ENCODE data around the gene COX19.

DNA sequence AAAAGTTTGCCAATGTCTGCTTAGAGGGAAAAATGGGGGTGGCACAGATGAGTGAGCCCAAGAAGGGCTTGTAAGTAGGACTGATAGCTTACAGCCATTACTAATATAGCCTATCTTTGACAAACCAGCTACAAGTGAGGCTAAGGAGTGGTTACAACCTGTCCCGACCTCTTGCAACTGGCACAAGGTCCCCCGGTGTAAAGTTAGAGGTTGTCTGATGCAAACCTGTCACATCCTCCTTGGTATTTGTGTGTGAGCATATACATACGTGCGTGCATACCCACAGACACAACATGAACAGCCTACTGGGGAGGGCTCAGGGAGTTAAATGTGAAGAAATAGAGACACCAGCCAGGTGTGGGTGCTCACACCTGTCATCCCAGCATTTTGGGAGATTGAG is 35.5 kb downstream of the COX19 start:
- TF ChIP-seq, protein P1, sequence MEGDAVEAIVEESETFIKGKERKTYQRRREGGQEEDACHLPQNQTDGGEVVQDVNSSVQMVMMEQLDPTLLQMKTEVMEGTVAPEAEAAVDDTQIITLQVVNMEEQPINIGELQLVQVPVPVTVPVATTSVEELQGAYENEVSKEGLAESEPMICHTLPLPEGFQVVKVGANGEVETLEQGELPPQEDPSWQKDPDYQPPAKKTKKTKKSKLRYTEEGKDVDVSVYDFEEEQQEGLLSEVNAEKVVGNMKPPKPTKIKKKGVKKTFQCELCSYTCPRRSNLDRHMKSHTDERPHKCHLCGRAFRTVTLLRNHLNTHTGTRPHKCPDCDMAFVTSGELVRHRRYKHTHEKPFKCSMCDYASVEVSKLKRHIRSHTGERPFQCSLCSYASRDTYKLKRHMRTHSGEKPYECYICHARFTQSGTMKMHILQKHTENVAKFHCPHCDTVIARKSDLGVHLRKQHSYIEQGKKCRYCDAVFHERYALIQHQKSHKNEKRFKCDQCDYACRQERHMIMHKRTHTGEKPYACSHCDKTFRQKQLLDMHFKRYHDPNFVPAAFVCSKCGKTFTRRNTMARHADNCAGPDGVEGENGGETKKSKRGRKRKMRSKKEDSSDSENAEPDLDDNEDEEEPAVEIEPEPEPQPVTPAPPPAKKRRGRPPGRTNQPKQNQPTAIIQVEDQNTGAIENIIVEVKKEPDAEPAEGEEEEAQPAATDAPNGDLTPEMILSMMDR (IDR thresholded peaks at IDR 0.05; ENCODE audit: low read length): no peak
- TF ChIP-seq EZH2 (optimal IDR thresholded peaks at IDR 0.05; ENCODE audit: low read depth, low read length): no peak
